HG02840 (cell line): Measurements from ENCODE around the gene ZFP36L2.

ENCODE experiments used
- ATAC-seq: cut with Tn5 transposase; IDR thresholded peaks from one replicate; pipeline ENCODE4 v1.9.1; 2021; ENCODE audit warnings: mild to moderate bottlenecking, moderate library complexity, moderate number of reproducible peaks; ENCODE audit not compliant: unreplicated experiment, low FRiP score

ZFP36L2 gene

GRCh38 chr2:43224571-43225092 lies 1.8 kb downstream of the ZFP36L2 start:
- ATAC-seq = no peak

GRCh38 chr2:43224131-43224570 lies 2.3 kb downstream of the ZFP36L2 start:
- ATAC-seq = no peak

- ATAC-seq = no peak
These were observed 2.8 kb downstream of the ZFP36L2 start for GRCh38 chr2:43223521-43224001.

- no peak for ATAC-seq
These were observed 3.7 kb downstream of the ZFP36L2 start for GRCh38 chr2:43222475-43223309.

GRCh38 chr2:43221763-43222474 lies 4.5 kb downstream of the ZFP36L2 start:
- no peak for ATAC-seq

- no peak for ATAC-seq
These were observed 5.2 kb downstream of the ZFP36L2 start for GRCh38 chr2:43221124-43221762.

- ATAC-seq = no peak
These were observed 5.7 kb downstream of the ZFP36L2 start for GRCh38 chr2:43220760-43221123.

GRCh38 chr2:43220229-43220751 lies 6.1 kb downstream of the ZFP36L2 start:
- no peak for ATAC-seq

- ATAC-seq = peak; percentile 52
These were observed 6.8 kb downstream of the ZFP36L2 start for GRCh38 chr2:43219383-43220228.

- ATAC-seq = no peak
These were observed 7.6 kb downstream of the ZFP36L2 start for GRCh38 chr2:43218702-43219382.

GRCh38 chr2:43218155-43218701 lies 8.2 kb downstream of the ZFP36L2 start:
- no peak for ATAC-seq

- ATAC-seq = no peak
These were observed 8.9 kb downstream of the ZFP36L2 start for GRCh38 chr2:43217228-43218154.

GRCh38 chr2:43216629-43217028 lies 9.8 kb downstream of the ZFP36L2 start:
- ATAC-seq = no peak

- ATAC-seq = no peak
These were observed 10.6 kb downstream of the ZFP36L2 start for GRCh38 chr2:43215673-43216255.

GRCh38 chr2:43214253-43214652 lies 12.2 kb downstream of the ZFP36L2 start:
- ATAC-seq = no peak

GRCh38 chr2:43212931-43213330 lies 13.5 kb downstream of the ZFP36L2 start:
- ATAC-seq = no peak

- no peak for ATAC-seq
These were observed 14.1 kb downstream of the ZFP36L2 start for GRCh38 chr2:43212216-43212835.
